ENCODE measurements around the gene MAP2K7. TPM values are rescaled to one million over a fixed set of nuclear protein-coding genes. Genes with fewer than 3 reads are reported as not detected.

The MAP2K7 gene
- total RNA-seq, 4 donors from 2014 or later, result 11.1 to 31.2 (median 20.9) TPM

GRCh38 chr19:7909471-7910067 lies 5.9 kb downstream of the MAP2K7 start:
- no peak for DNase-seq (ENCODE audit: low spot score in 2 of 2)
- WGBS, 2 donors, result 92 to 94% methylated on average over 20 to 21 of the region's 21 CpGs
- H3K4me1 ChIP-seq, result peaks cover 0 to 38% (median 10%) of the 10 kb centered on the region in 4 donors
- no peak overlapping the region for H3K4me3 ChIP-seq
- H3K9me3 ChIP-seq, result no peaks in the 10 kb centered on the region
- peaks cover 0 to 1% of the 10 kb centered on the region in 2 donors for H3K27me3 ChIP-seq
- H3K36me3 ChIP-seq, result peaks cover 6 to 84% (median 22%) of the 10 kb centered on the region in 3 donors
- TF ChIP-seq POLR2A (IDR thresholded peaks at IDR 0.05) (no peak), EP300 (IDR thresholded peaks at IDR 0.05) (no peak)
- TF ChIP-seq, protein P1, sequence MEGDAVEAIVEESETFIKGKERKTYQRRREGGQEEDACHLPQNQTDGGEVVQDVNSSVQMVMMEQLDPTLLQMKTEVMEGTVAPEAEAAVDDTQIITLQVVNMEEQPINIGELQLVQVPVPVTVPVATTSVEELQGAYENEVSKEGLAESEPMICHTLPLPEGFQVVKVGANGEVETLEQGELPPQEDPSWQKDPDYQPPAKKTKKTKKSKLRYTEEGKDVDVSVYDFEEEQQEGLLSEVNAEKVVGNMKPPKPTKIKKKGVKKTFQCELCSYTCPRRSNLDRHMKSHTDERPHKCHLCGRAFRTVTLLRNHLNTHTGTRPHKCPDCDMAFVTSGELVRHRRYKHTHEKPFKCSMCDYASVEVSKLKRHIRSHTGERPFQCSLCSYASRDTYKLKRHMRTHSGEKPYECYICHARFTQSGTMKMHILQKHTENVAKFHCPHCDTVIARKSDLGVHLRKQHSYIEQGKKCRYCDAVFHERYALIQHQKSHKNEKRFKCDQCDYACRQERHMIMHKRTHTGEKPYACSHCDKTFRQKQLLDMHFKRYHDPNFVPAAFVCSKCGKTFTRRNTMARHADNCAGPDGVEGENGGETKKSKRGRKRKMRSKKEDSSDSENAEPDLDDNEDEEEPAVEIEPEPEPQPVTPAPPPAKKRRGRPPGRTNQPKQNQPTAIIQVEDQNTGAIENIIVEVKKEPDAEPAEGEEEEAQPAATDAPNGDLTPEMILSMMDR (IDR thresholded peaks at IDR 0.05), result no peak
- no peak overlapping the region for H3K27ac ChIP-seq

DNA sequence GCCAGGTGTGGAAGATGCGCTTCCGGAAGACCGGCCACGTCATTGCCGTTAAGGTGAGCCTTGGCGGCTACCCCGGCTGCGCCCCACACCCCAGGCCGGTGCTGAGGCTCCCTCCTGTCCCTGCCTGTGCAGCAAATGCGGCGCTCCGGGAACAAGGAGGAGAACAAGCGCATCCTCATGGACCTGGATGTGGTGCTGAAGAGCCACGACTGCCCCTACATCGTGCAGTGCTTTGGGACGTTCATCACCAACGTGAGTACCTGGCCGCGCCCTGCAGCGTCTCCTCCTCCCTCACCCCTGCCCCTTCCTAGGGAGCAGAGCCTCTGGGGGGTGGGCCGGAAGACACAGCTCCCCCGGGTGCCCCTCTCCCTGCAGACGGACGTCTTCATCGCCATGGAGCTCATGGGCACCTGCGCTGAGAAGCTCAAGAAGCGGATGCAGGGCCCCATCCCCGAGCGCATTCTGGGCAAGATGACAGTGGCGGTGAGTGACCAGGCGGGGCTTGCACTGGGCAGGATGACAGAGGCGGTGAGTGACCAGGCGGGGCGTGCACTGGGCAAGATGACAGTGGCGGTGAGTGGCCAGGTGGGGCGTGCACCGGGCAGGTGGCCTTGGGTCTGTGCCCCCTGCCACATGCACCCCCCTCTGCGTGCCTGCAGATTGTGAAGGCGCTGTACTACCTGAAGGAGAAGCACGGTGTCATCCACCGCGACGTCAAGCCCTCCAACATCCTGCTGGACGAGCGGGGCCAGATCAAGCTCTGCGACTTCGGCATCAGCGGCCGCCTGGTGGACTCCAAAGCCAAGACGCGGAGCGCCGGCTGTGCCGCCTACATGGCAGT lies 6.9 kb downstream of the MAP2K7 start:
- Histone ChIP-seq H3K36me3 (peaks cover 6 to 84% (median 22%) of the 10 kb centered on the region in 3 donors), H3K9me3 (no peaks in the 10 kb centered on the region), H3K27me3 (peaks cover 0 to 11% of the 10 kb centered on the region in 2 donors), H3K4me3 (no peak overlapping the region), H3K4me1 (peaks cover 0 to 28% (median under 1%) of the 10 kb centered on the region in 4 donors), H3K27ac (no peak overlapping the region)
- WGBS, 2 donors, result 89 to 91% methylated on average over 48 to 52 of the region's 54 CpGs
- DNase-seq (ENCODE audit: low spot score in 2 of 2), result no peak
- TF ChIP-seq, protein P1 (IDR thresholded peaks at IDR 0.05), result no peak
- TF ChIP-seq EP300 (IDR thresholded peaks at IDR 0.05) (no peak), POLR2A (IDR thresholded peaks at IDR 0.05) (no peak)

GRCh38 chr19:7911508-7912143 lies 7.9 kb downstream of the MAP2K7 start:
- WGBS, 2 donors, result 84 to 86% methylated on average over 15 to 17 of the region's 18 CpGs
- Histone ChIP-seq H3K36me3 (peaks cover 6 to 73% (median 22%) of the 10 kb centered on the region in 3 donors), H3K27ac (no peak overlapping the region), H3K9me3 (no peaks in the 10 kb centered on the region), H3K27me3 (peaks cover 0 to 21% of the 10 kb centered on the region in 2 donors), H3K4me3 (no peak overlapping the region), H3K4me1 (peaks cover 0 to 27% (median 8%) of the 10 kb centered on the region in 4 donors)
- no peak for TF ChIP-seq EP300 (IDR thresholded peaks at IDR 0.05)
- TF ChIP-seq POLR2A (IDR thresholded peaks at IDR 0.05), result no peak
- TF ChIP-seq, protein P1 (IDR thresholded peaks at IDR 0.05), result no peak
- DNase-seq (ENCODE audit: low spot score in 2 of 2), result no peak

DNA sequence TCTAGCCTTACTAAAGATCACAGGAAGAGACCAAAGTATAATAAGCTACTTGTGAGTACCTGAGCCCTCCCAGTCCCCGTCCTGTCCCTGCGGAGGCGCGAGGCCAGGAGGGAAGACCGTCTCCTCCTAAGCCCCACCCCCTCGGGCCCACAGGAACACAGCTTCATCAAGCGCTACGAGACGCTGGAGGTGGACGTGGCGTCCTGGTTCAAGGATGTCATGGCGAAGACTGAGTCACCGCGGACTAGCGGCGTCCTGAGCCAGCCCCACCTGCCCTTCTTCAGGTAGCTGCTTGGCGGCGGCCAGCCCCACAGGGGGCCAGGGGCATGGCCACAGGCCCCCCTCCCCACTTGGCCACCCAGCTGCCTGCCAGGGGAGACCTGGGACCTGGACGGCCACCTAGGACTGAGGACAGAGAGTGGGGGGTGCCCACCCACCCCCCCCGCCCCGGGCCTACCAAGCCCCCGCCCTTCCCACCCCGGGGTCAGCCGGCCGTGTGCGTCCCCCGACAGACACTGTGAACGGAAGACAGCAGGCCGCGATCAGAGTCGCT lies 8.5 kb downstream of the MAP2K7 start:
- no peak overlapping the region for H3K27ac ChIP-seq
- H3K9me3 ChIP-seq, result no peaks in the 10 kb centered on the region
- no peak overlapping the region for H3K4me3 ChIP-seq
- no peak for DNase-seq (ENCODE audit: low spot score in 2 of 2)
- WGBS, 2 donors, result 93 to 95% methylated on average over 16 to 18 of the region's 31 CpGs
- H3K27me3 ChIP-seq, result peaks cover 0 to 26% of the 10 kb centered on the region in 2 donors
- TF ChIP-seq, protein P1 (IDR thresholded peaks at IDR 0.05), result no peak
- no peak for TF ChIP-seq EP300 (IDR thresholded peaks at IDR 0.05)
- no peak for TF ChIP-seq POLR2A (IDR thresholded peaks at IDR 0.05)
- peaks cover 0 to 28% (median 10%) of the 10 kb centered on the region in 4 donors for H3K4me1 ChIP-seq
- peaks cover 6 to 68% (median 22%) of the 10 kb centered on the region in 3 donors for H3K36me3 ChIP-seq
